K562 (cell line): ENCODE results near the gene SLC4A2. TPM values are rescaled to one million over a fixed set of nuclear protein-coding genes. Genes with fewer than 3 reads are reported as not detected.

ENCODE experiments used
- CBX8 ChIP-seq: fragments of 200-600 bp; sonication (generic); IDR thresholded peaks from 2 replicates; pipeline ENCODE4 v1.6.1; 2012; ENCODE audit warnings: borderline replicate concordance, mixed run types, low read depth, mild to moderate bottlenecking, moderate library complexity, mixed read lengths, low read length, control low read depth, inconsistent platforms; ENCODE audit not compliant: poor library complexity, severe bottlenecking; ENCODE audit errors: extremely low read depth
- EGR1 ChIP-seq: fragments of 450-650 bp; conservative IDR thresholded peaks from 2 replicates; pipeline ENCODE4 v1.6.1; 2017; ENCODE audit warnings: mild to moderate bottlenecking
- ELF1 ChIP-seq: fragments of 200-800 bp; sonication (Bioruptor generic); IDR thresholded peaks from 2 replicates; pipeline ENCODE4 v1.6.1; 2016; ENCODE audit warnings: missing genetic modification characterization, missing compliant biosample characterization
- KDM5B ChIP-seq: fragments of 200-600 bp; sonication (generic); IDR thresholded peaks from 2 replicates; pipeline ENCODE4 v1.6.1; 2012; ENCODE audit warnings: low read depth, mild to moderate bottlenecking, moderate library complexity, low read length, control low read depth, inconsistent platforms; ENCODE audit not compliant: insufficient replicate concordance
- MAFG ChIP-seq: fragments of 450-650 bp; conservative IDR thresholded peaks from 2 replicates; pipeline ENCODE4 v1.6.1; 2016; ENCODE audit warnings: missing genetic modification characterization, missing compliant biosample characterization
- NR1H2 ChIP-seq: sonication (generic); formaldehyde crosslinking; IDR thresholded peaks from 2 replicates; pipeline ENCODE4 v1.4.0; 2020; ENCODE audit warnings: mild to moderate bottlenecking, missing genetic modification reagents
- RBBP5 ChIP-seq: fragments of 200-600 bp; sonication (generic); IDR thresholded peaks from 2 replicates; pipeline ENCODE4 v1.6.1; 2012; ENCODE audit warnings: borderline replicate concordance, mild to moderate bottlenecking, low read length, control low read depth, inconsistent platforms; ENCODE audit not compliant: insufficient read depth, poor library complexity, severe bottlenecking
- RBM17 ChIP-seq: fragments of 200-400 bp; formaldehyde crosslinking; IDR thresholded peaks from 2 replicates; pipeline ENCODE4 v1.6.1; 2017; ENCODE audit warnings: low read depth, mild to moderate bottlenecking, low read length, borderline replicate concordance
- SREBF2 ChIP-seq: sonication (generic); formaldehyde crosslinking; IDR thresholded peaks from 2 replicates; pipeline ENCODE4 v1.4.0; 2020; ENCODE audit warnings: mild to moderate bottlenecking, missing genetic modification reagents
- TBL1XR1 ChIP-seq, 2 experiments: IDR thresholded peaks; 2 replicates each; pipeline ENCODE4 v1.6.1; 2012; ENCODE audit warnings: improper control_type of control experiment in 2 of 2, low read length in 2 of 2, mild to moderate bottlenecking in 1 of 2
- ZBTB40 ChIP-seq, 2 experiments: fragments of 450-650 bp in 1 of 2; sonication (generic) in 1 of 2; formaldehyde crosslinking in 1 of 2; IDR thresholded peaks; 2 replicates each; pipeline versions ENCODE4 v1.7.1 to v1.9.0; 2016 to 2022; ENCODE audit warnings: inconsistent platforms in 1 of 2, mild to moderate bottlenecking in 1 of 2, missing genetic modification reagents in 1 of 2
- ZBTB9 ChIP-seq: fragments of 450-650 bp; formaldehyde crosslinking; IDR thresholded peaks from 2 replicates; pipeline ENCODE4 v1.4.0; 2020; ENCODE audit warnings: mild to moderate bottlenecking, moderate library complexity
- ZNF165 ChIP-seq: fragments of 250-450 bp; sonication (Bioruptor Pico); IDR thresholded peaks from 2 replicates; pipeline ENCODE4 v1.4.0; 2020; ENCODE audit warnings: borderline replicate concordance
- ZNF263 ChIP-seq: sonication (generic); formaldehyde crosslinking; IDR thresholded peaks from 2 replicates; pipeline ENCODE4 v1.8.0; 2022; ENCODE audit warnings: mild to moderate bottlenecking, missing genetic modification reagents, borderline replicate concordance
- polyA plus RNA-seq, 8 experiments: library from polyadenylated mRNA; depleted of rRNA in 4 of 8; stranded (reverse) in 5 of 8; unstranded in 3 of 8; fragments of >200 nt; fragmentation: Nextera tagmentation in 2 of 8; fragmentation: Illumina TruSeq in 1 of 8; extraction: Ambion mirVana in 2 of 8; extraction: Trizol in 1 of 8; gene quantifications; 2 replicates each; pipeline versions ENCODE4 v1.2.1 to v1.2.3, GENCODE V29; 2011 to 2014; ENCODE audit warnings: inconsistent platforms in 1 of 8, missing spikeins in 1 of 8
- total RNA-seq, 7 experiments: library from RNA; depleted of rRNA in 6 of 7; stranded (reverse); fragments of >200 nt in 6 of 7; fragmentation: Illumina TruSeq in 2 of 7; extraction: Trizol in 2 of 7; gene quantifications; 2 replicates each; pipeline versions ENCODE4 v1.2.1 to v1.2.3, GENCODE V29; 2011 to 2021; ENCODE audit warnings: low replicate concordance in 1 of 7

The SLC4A2 gene
- total and polyA plus RNA-seq, 9 of the 15 experiments (the other 6 are each of a cell fraction or from before 2014, with no cell fraction given), result 11.4 to 375 (median 130) TPM

GRCh38 chr7:151060416-151061212 lies 1.2 kb downstream of the SLC4A2 start (continued):
- no peak for TF ChIP-seq ZBTB9 (CRISPR knock-in tag)
- TF ChIP-seq MAFG (tag), result no peak
- 0 out of 2 replicates have a peak, but pooled peaks have one; percentile 17 for TF ChIP-seq ZNF165 (CRISPR knock-in tag)
- peak; percentile 99; the same call in 1 of the 2 replicates for TF ChIP-seq SREBF2 (CRISPR knock-in tag)
- peak; percentile 37 for TF ChIP-seq KDM5B
- no peak for TF ChIP-seq ELF1
- TF ChIP-seq EGR1, result peak; percentile 27; the same call in 1 of the 2 replicates
- no peak for TF ChIP-seq CBX8
- TF ChIP-seq ZNF263 (CRISPR knock-in tag), result peak; percentile 51; the same call in 1 of the 2 replicates
- no peak for TF ChIP-seq ZBTB40 (IDR thresholded peaks at IDR 0.05)
- no peak for TF ChIP-seq ZBTB40 (CRISPR knock-in tag; IDR thresholded peaks at IDR 0.05)
- TF ChIP-seq TBL1XR1 (IDR thresholded peaks at IDR 0.05; ENCODE audit: low read length in 2 of 2), result 0 out of 4 replicates have a peak, but pooled peaks of 1 of the 2 experiments have one; percentile 2
- peak; percentile 49 for TF ChIP-seq RBBP5
- no peak for TF ChIP-seq RBM17
- TF ChIP-seq NR1H2 (CRISPR knock-in tag), result peak; percentile 35; the same call in 1 of the 2 replicates
